ENCODE data around the gene ALDH3B2.

- no peak for TF ChIP-seq ELF4 (IDR thresholded peaks at IDR 0.05)
- TF ChIP-seq SUZ12 (IDR thresholded peaks at IDR 0.05): no peak
- no peak for TF ChIP-seq TARDBP (IDR thresholded peaks at IDR 0.05)
- no peak for TF ChIP-seq NFRKB (IDR thresholded peaks at IDR 0.05)
- TF ChIP-seq BHLHE40 (IDR thresholded peaks at IDR 0.05; ENCODE audit: borderline replicate concordance): no peak
- TF ChIP-seq PKNOX1 (IDR thresholded peaks at IDR 0.05): no peak
- TF ChIP-seq CTBP1 (IDR thresholded peaks at IDR 0.05; ENCODE audit: borderline replicate concordance): no peak
- no peak for TF ChIP-seq FOXA1 (IDR thresholded peaks at IDR 0.05)
- TF ChIP-seq LEF1 (IDR thresholded peaks at IDR 0.05; ENCODE audit: borderline replicate concordance): no peak
- TF ChIP-seq FOXM1 (IDR thresholded peaks at IDR 0.05; ENCODE audit: borderline replicate concordance): no peak
- TF ChIP-seq ZNF384 (IDR thresholded peaks at IDR 0.05): no peak
- no peak for TF ChIP-seq FOXK2 (IDR thresholded peaks at IDR 0.05)
- no peak for TF ChIP-seq SP1 (IDR thresholded peaks at IDR 0.05)
- TF ChIP-seq HDGF (IDR thresholded peaks at IDR 0.05; ENCODE audit: borderline replicate concordance): no peak
Measured at GRCh38 chr11:67644042-67644441, 30.4 kb downstream of the ALDH3B2 start.

Measured in HEK293T (cell line).